A673 (cell line): Measurements from ENCODE around the gene TXNRD1.

Source experiments
- EZH2 ChIP-seq: fragments of 200-600 bp; sonication (generic); IDR thresholded peaks from 2 replicates; pipeline ENCODE4 v1.6.1; 2017; ENCODE audit warnings: borderline replicate concordance, low read depth, mild to moderate bottlenecking, mixed read lengths, antibody characterized with exemption, low read length; ENCODE audit not compliant: poor library complexity, severe bottlenecking
- TF ChIP-seq, protein P1 (sequence below): fragments of 300-800, 200-600 bp; sonication (generic); conservative IDR thresholded peaks from 2 replicates; pipeline ENCODE4 v1.5.1; 2017; ENCODE audit warnings: low read depth, mild to moderate bottlenecking, antibody characterized with exemption, low read length, moderate library complexity, mixed read lengths

DNA sequence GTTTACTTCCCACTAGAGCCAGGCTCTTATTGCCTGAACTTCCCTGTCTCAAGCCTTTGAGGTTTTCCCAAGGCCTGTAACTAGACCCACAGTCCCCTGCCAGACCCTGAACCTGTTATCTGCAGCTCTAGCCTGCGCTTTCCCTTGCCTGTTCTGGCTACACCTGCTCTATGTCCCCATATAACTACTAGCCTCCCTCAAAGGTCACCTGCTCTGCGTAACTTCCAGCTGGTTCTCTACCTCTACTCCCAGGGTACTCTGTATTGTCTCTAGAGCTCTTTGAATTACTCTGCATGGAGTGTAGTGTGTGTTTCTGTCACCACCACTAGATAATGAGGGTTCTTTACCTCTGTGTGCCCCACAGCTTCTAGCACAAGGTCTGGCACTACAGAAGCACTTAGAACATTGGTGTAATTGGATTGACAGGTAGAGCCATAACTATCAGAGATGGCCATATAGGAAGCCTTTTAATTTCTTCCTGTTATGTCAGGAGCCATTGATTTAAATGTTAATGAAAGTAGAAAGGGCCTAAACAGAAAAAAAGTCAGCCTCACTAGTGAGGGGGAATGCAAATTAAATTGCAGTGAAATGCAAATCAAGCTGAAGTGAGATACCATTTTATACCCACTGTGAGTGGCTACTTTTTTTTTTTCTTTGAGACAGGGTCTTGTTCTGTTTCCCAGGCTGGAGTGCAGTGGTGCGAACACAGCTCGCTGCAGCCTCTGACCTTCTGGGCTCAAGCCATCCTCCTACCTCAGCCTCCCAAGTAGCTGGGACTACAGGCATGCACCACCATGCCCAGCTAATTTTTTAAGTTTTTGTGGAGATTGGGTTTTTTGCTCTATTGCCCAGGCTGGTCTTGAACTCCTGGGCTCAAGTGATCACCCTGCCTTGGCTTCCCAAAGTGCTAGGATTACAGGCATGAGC is 135.7 kb downstream of the TXNRD1 start:
- TF ChIP-seq EZH2 = no peak
- TF ChIP-seq, protein P1, sequence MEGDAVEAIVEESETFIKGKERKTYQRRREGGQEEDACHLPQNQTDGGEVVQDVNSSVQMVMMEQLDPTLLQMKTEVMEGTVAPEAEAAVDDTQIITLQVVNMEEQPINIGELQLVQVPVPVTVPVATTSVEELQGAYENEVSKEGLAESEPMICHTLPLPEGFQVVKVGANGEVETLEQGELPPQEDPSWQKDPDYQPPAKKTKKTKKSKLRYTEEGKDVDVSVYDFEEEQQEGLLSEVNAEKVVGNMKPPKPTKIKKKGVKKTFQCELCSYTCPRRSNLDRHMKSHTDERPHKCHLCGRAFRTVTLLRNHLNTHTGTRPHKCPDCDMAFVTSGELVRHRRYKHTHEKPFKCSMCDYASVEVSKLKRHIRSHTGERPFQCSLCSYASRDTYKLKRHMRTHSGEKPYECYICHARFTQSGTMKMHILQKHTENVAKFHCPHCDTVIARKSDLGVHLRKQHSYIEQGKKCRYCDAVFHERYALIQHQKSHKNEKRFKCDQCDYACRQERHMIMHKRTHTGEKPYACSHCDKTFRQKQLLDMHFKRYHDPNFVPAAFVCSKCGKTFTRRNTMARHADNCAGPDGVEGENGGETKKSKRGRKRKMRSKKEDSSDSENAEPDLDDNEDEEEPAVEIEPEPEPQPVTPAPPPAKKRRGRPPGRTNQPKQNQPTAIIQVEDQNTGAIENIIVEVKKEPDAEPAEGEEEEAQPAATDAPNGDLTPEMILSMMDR = no peak
